Neuronal stem cell (in vitro differentiated cells): ENCODE results near the gene RAB37. TPM values are rescaled to one million over a fixed set of nuclear protein-coding genes. Genes with fewer than 3 reads are reported as not detected.

Experiments
- DNase-seq: peaks from one replicate; pipeline ENCODE4 v3.0.0-alpha.2; 2013; ENCODE audit warnings: low spot score
- H2AFZ ChIP-seq: one replicate; pipeline ENCODE4 v1.6.1; 2013; ENCODE audit warnings: mild to moderate bottlenecking, low read length, inconsistent platforms
- H2AK5ac ChIP-seq: 2 replicates; pipeline ENCODE4 v1.6.1; 2013; ENCODE audit warnings: low read depth, mild to moderate bottlenecking, inconsistent platforms, low read length, moderate library complexity, mixed read lengths
- H2BK120ac ChIP-seq: 2 replicates; pipeline ENCODE4 v1.6.1; 2013; ENCODE audit warnings: low read depth, mild to moderate bottlenecking, inconsistent platforms, low read length, moderate library complexity, mixed read lengths
- H2BK12ac ChIP-seq: one replicate; pipeline ENCODE4 v1.6.1; 2013; ENCODE audit warnings: low read length, inconsistent platforms
- H2BK15ac ChIP-seq: 2 replicates; pipeline ENCODE4 v1.6.1; 2013; ENCODE audit warnings: mild to moderate bottlenecking, low read length, inconsistent platforms, mixed read lengths
- H2BK5ac ChIP-seq: one replicate; pipeline ENCODE4 v1.6.1; 2013; ENCODE audit warnings: inconsistent platforms, mild to moderate bottlenecking, low read length, moderate library complexity
- H3K14ac ChIP-seq: one replicate; pipeline ENCODE4 v1.6.1; 2013; ENCODE audit warnings: low read length, inconsistent platforms
- H3K18ac ChIP-seq: 2 replicates; pipeline ENCODE4 v1.6.1; 2013; ENCODE audit warnings: low read length, inconsistent platforms
- H3K23ac ChIP-seq: 2 replicates; pipeline ENCODE4 v1.6.1; 2013; ENCODE audit warnings: low read depth, mild to moderate bottlenecking, mixed read lengths, low read length, inconsistent platforms; ENCODE audit not compliant: poor library complexity
- H3K27ac ChIP-seq: replicated peaks from 3 replicates; pipeline ENCODE4 v1.5.1; 2013; ENCODE audit warnings: low read length, inconsistent platforms
- H3K27me3 ChIP-seq, 3 experiments: 2 replicates each; pipeline ENCODE4 v1.6.1; 2013; ENCODE audit warnings: low read length in 3 of 3, mild to moderate bottlenecking in 2 of 3, inconsistent platforms in 1 of 3, low read depth in 1 of 3, mixed read lengths in 1 of 3, moderate library complexity in 1 of 3; ENCODE audit not compliant: control insufficient read depth in 3 of 3, insufficient read depth in 3 of 3
- H3K36me3 ChIP-seq, 2 donors: replicated peaks in 1 of 2; 2 replicates each; pipeline ENCODE4 v1.6.1; 2013; ENCODE audit warnings: low read length in 2 of 2; ENCODE audit not compliant: control insufficient read depth in 2 of 2, insufficient read depth in 2 of 2
- H3K4ac ChIP-seq: 2 replicates; pipeline ENCODE4 v1.6.1; 2013; ENCODE audit warnings: inconsistent platforms, mild to moderate bottlenecking, low read length, moderate library complexity
- H3K4me1 ChIP-seq, 2 donors: 1 replicate in 1 of 2; 2 replicates in 1 of 2; pipeline ENCODE4 v1.6.1; 2013; ENCODE audit warnings: low read length in 2 of 2, low read depth in 1 of 2; ENCODE audit not compliant: control insufficient read depth in 2 of 2, insufficient read depth in 1 of 2
- H3K4me2 ChIP-seq: one replicate; pipeline ENCODE4 v1.6.1; 2013; ENCODE audit warnings: mild to moderate bottlenecking, low read length, inconsistent platforms; ENCODE audit not compliant: insufficient read depth, poor library complexity, severe bottlenecking
- H3K4me3 ChIP-seq, 2 donors: 2 replicates each; pipeline ENCODE4 v1.5.1; 2013; ENCODE audit warnings: low read length in 2 of 2, mild to moderate bottlenecking in 2 of 2, inconsistent platforms in 1 of 2, moderate library complexity in 1 of 2
- H3K79me1 ChIP-seq: one replicate; pipeline ENCODE4 v1.6.1; 2013; ENCODE audit warnings: low read depth, mild to moderate bottlenecking, inconsistent platforms, low read length, moderate library complexity
- H3K9ac ChIP-seq: one replicate; pipeline ENCODE4 v1.6.1; 2013; ENCODE audit warnings: mild to moderate bottlenecking, low read depth, low read length, inconsistent platforms; ENCODE audit not compliant: poor library complexity
- H3K9me3 ChIP-seq, 2 donors: replicated peaks in 1 of 2; 2 replicates each; pipeline versions ENCODE3 to v1.6.1; 2013; ENCODE audit warnings: low read length in 2 of 2, mild to moderate bottlenecking in 2 of 2, inconsistent platforms in 1 of 2, low read depth in 1 of 2, mixed read lengths in 1 of 2, moderate library complexity in 1 of 2; ENCODE audit not compliant: control insufficient read depth in 2 of 2, insufficient read depth in 1 of 2
- H4K8ac ChIP-seq: one replicate; pipeline ENCODE4 v1.6.1; 2013; ENCODE audit warnings: low read depth, mild to moderate bottlenecking, inconsistent platforms, low read length, moderate library complexity
- H4K91ac ChIP-seq: one replicate; pipeline ENCODE4 v1.6.1; 2013; ENCODE audit warnings: low read length, low read depth, mild to moderate bottlenecking, inconsistent platforms; ENCODE audit not compliant: poor library complexity
- WGBS, 2 donors: extraction: QIAGEN DNeasy Blood & Tissue Kit; methylation state at CpG; one replicate each; pipeline ENCODE4 v1.1.7; 2013; ENCODE audit warnings: missing lambda C conversion rate in 2 of 2, mixed read lengths in 1 of 2; ENCODE audit not compliant: insufficient read length in 2 of 2, insufficient replicate concordance in 1 of 2; ENCODE audit errors: extremely low coverage in 2 of 2; 5-methylcytosine and 5-hydroxymethylcytosine counted together
- polyA plus RNA-seq, 2 experiments: library from polyadenylated mRNA; stranded (reverse); fragments of 200-250 nt; gene quantifications; one replicate each; pipeline ENCODE4 v1.2.3, GENCODE V29; 2013

The RAB37 gene
- polyA plus RNA-seq (2013, experiment 1 of 2): 1.6 TPM
- 1.4 TPM for polyA plus RNA-seq (2013, experiment 2 of 2)

DNA sequence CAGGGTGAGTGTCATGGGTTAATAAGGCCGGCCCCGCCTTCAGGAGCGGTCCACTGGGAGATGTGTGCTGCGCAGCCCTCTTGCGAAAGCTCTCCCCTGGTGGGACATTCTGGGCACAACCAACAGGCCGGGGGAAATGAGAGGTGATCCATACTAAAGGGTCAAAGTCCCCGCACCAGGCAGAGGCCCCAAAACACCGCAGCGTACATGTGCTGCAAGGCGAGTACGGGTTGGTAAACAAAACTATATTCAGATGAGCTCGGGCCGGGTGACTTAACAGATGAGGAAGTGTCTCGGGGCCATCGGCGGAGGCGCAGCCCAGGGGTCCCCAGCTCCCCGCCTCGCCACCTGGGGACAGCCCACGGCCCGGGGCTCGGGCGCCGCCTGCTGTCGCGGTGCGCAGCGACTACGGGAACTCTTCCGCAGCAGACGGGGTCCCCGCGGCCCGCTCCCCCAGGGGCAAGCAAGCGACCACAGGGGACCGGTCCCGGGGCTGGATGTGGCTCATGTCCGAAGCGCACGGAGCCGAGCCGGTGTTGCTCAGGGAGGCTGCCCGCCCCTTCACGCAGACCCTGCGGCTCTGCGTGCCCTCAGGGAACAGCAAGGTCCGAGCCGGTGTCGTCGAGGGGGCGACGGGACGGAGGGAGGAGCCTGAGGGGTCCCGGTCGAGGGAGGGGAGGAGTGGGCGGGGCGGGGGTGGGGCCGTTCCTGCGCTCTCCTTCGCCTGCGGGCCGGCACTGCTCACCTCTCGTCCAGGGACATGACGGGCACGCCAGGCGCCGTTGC is at the start of gene RAB37:
RAB37 (plus strand) TSS at position 744 of the 786 bp plus-strand sequence; CDS start at position 761, 17 bp downstream.
- Histone ChIP-seq H3K9me3 (no peaks in the 10 kb centered on the region), H2BK15ac (peak within 1 kb of the TSS; percentile 16), H4K8ac (no peak within 1 kb of the TSS), H2BK12ac (no peak within 1 kb of the TSS), H3K36me3 (no peaks in the 10 kb centered on the region), H3K23ac (peak within 1 kb of the TSS; percentile 92), H3K27ac (no peak within 1 kb of the TSS), H3K79me1 (peaks cover 2% of the 10 kb centered on the region), H3K18ac (peak within 1 kb of the TSS; percentile 89), H3K9ac (peak within 1 kb of the TSS; percentile 30), H2AK5ac (peak within 1 kb of the TSS; percentile 51), H2BK120ac (no peak within 1 kb of the TSS), H3K27me3 (peaks cover 0 to 58% (median 46%) of the 10 kb centered on the region in 3 experiments), H3K4ac (no peak within 1 kb of the TSS), H4K91ac (no peak within 1 kb of the TSS), H3K4me1 (peaks cover 8 to 10% of the 10 kb centered on the region in 2 donors), H3K4me3 (peak within 1 kb of the TSS in 1 of 2 donors; percentile 72), H3K14ac (no peak within 1 kb of the TSS), H2AFZ (peak within 1 kb of the TSS; percentile 76), H3K4me2 (peak within 1 kb of the TSS; percentile 93), H2BK5ac (peak within 1 kb of the TSS; percentile 30)
- DNase-seq: no peak
- WGBS, 2 donors: no CpG with 5 or more reads among the region's 67 CpGs

DNA sequence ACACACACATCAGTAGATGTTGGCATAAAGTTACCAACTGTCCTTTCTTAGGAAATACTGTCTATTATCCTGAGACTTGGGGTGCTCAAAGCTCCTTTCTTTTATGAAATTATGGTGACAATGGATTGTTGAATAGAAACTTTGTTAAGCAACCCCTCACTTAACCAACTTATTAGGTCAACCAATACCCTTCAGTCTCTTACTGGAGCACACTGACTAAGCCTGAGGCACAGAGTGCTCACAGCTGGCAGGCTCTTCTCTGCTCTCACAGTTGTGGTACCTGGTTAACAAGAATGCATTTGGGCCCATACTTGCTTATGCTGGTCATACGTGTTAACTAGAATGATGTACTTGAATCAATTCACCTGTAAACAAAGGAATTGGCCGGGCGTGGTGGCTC is 49.2 kb upstream of the RAB37 start:
- no peaks in the 10 kb centered on the region for H3K9me3 ChIP-seq
- no peak overlapping the region for H2BK120ac ChIP-seq
- H3K18ac ChIP-seq: no peak overlapping the region
- H3K27ac ChIP-seq: no peak overlapping the region
- H3K4me3 ChIP-seq: no peak overlapping the region
- H3K4me1 ChIP-seq: no peaks in the 10 kb centered on the region
- H3K27me3 ChIP-seq: peaks cover 0 to 15% (median 0%) of the 10 kb centered on the region in 3 experiments
- no peak overlapping the region for H4K91ac ChIP-seq
- no peak overlapping the region for H3K23ac ChIP-seq
- no peak overlapping the region for H4K8ac ChIP-seq
- H2AK5ac ChIP-seq: no peak overlapping the region
- no peak overlapping the region for H2BK5ac ChIP-seq
- no peak overlapping the region for H3K9ac ChIP-seq
- no peaks in the 10 kb centered on the region for H3K79me1 ChIP-seq
- no peak overlapping the region for H3K14ac ChIP-seq
- no peak overlapping the region for H3K4ac ChIP-seq
- DNase-seq: no peak
- no peak overlapping the region for H2AFZ ChIP-seq
- no peak overlapping the region for H2BK12ac ChIP-seq
- no peak overlapping the region for H3K4me2 ChIP-seq
- H3K36me3 ChIP-seq: no peaks in the 10 kb centered on the region
- H2BK15ac ChIP-seq: no peak overlapping the region
- WGBS, 2 donors: no CpG with 5 or more reads among the region's 3 CpGs

GRCh38 chr17:74690409-74690825 is 46.6 kb upstream of the RAB37 start:
- no CpG with 5 or more reads among the region's 6 CpGs for WGBS, 2 donors
- Histone ChIP-seq H3K4me1 (no peaks in the 10 kb centered on the region), H3K4ac (no peak overlapping the region), H3K18ac (no peak overlapping the region), H2BK15ac (no peak overlapping the region), H3K4me3 (no peak overlapping the region), H4K91ac (no peak overlapping the region), H3K9me3 (no peaks in the 10 kb centered on the region), H3K23ac (no peak overlapping the region), H3K14ac (no peak overlapping the region), H2BK5ac (no peak overlapping the region), H3K9ac (no peak overlapping the region), H3K4me2 (no peak overlapping the region), H3K27ac (no peak overlapping the region), H4K8ac (no peak overlapping the region), H2BK12ac (no peak overlapping the region), H2AFZ (no peak overlapping the region), H3K79me1 (no peaks in the 10 kb centered on the region), H3K27me3 (peaks cover 0 to 19% (median 0%) of the 10 kb centered on the region in 3 experiments), H2AK5ac (no peak overlapping the region), H2BK120ac (no peak overlapping the region), H3K36me3 (no peaks in the 10 kb centered on the region)
- no peak for DNase-seq

GRCh38 chr17:74691151-74691550 is 45.9 kb upstream of the RAB37 start:
- H3K23ac ChIP-seq: no peak overlapping the region
- H3K4me2 ChIP-seq: no peak overlapping the region
- no peak for DNase-seq
- H3K18ac ChIP-seq: no peak overlapping the region
- H3K9ac ChIP-seq: no peak overlapping the region
- H4K8ac ChIP-seq: no peak overlapping the region
- H3K14ac ChIP-seq: no peak overlapping the region
- H3K4me1 ChIP-seq: no peaks in the 10 kb centered on the region
- H2BK5ac ChIP-seq: no peak overlapping the region
- H2AK5ac ChIP-seq: no peak overlapping the region
- no peak overlapping the region for H4K91ac ChIP-seq
- peaks cover 0 to 27% (median 0%) of the 10 kb centered on the region in 3 experiments for H3K27me3 ChIP-seq
- H3K4me3 ChIP-seq: no peak overlapping the region
- H2BK15ac ChIP-seq: no peak overlapping the region
- no CpG with 5 or more reads among the region's 8 CpGs for WGBS, 2 donors
- H3K27ac ChIP-seq: no peak overlapping the region
- H2BK12ac ChIP-seq: no peak overlapping the region
- no peak overlapping the region for H3K4ac ChIP-seq
- no peaks in the 10 kb centered on the region for H3K36me3 ChIP-seq
- H3K9me3 ChIP-seq: no peaks in the 10 kb centered on the region
- no peak overlapping the region for H2BK120ac ChIP-seq
- no peak overlapping the region for H2AFZ ChIP-seq
- H3K79me1 ChIP-seq: no peaks in the 10 kb centered on the region
